Neural cell (in vitro differentiated cells): ENCODE data around the gene PRR33. TPM values are rescaled to one million over a fixed set of nuclear protein-coding genes. Genes with fewer than 3 reads are reported as not detected.

Experiments used
- H2AFZ ChIP-seq: fragments of 200-600, 300-800 bp; sonication (generic), shearing (Covaris generic); 2 replicates; pipeline ENCODE4 v1.6.0; 2014; ENCODE audit warnings: low read depth, mild to moderate bottlenecking, antibody characterized with exemption, low read length, moderate library complexity
- H3F3A ChIP-seq: fragments of 200-600 bp; shearing (Covaris generic); 2 replicates; pipeline ENCODE4 v1.6.1; 2016; ENCODE audit warnings: mild to moderate bottlenecking, moderate library complexity, mixed read lengths, antibody characterized with exemption, low read length; ENCODE audit not compliant: insufficient read depth, poor library complexity, severe bottlenecking
- H3K27ac ChIP-seq: fragments of 200-600, 300-800 bp; sonication (generic), shearing (Covaris generic); 2 replicates; pipeline ENCODE4 v1.5.1; 2014; ENCODE audit warnings: mild to moderate bottlenecking, low read length, moderate library complexity
- H3K27me3 ChIP-seq: fragments of 300-800, 200-600 bp; sonication (generic), shearing (Covaris generic); 2 replicates; pipeline ENCODE4 v1.6.0; 2014; ENCODE audit warnings: mild to moderate bottlenecking, low read depth, low read length, moderate library complexity; ENCODE audit not compliant: insufficient read depth
- H3K36me3 ChIP-seq: fragments of 300-800, 200-600 bp; sonication (generic), shearing (Covaris generic); 2 replicates; pipeline ENCODE4 v1.5.1; 2014; ENCODE audit warnings: mild to moderate bottlenecking, antibody characterized with exemption, low read length, moderate library complexity; ENCODE audit not compliant: insufficient read depth
- H3K4me2 ChIP-seq: fragments of 300-800, 200-600 bp; sonication (generic), shearing (Covaris generic); 2 replicates; pipeline ENCODE4 v1.6.0; 2014; ENCODE audit warnings: mild to moderate bottlenecking, low read length
- H3K4me3 ChIP-seq: fragments of 300-800, 200-600 bp; sonication (generic), shearing (Covaris generic); 2 replicates; pipeline ENCODE4 v1.5.1; 2014; ENCODE audit warnings: mild to moderate bottlenecking, low read length, moderate library complexity
- H3K79me2 ChIP-seq: fragments of 200-600 bp; shearing (Covaris generic); replicated peaks from 2 replicates; pipeline ENCODE4 v1.6.0; 2014; ENCODE audit warnings: mild to moderate bottlenecking, low read length, moderate library complexity; ENCODE audit not compliant: insufficient read depth
- H3K9ac ChIP-seq: fragments of 300-800, 200-600 bp; sonication (generic), shearing (Covaris generic); 2 replicates; pipeline ENCODE4 v1.6.1; 2016; ENCODE audit warnings: mild to moderate bottlenecking, low read length, mixed read lengths
- H3K9me2 ChIP-seq: fragments of 200-600 bp; shearing (Covaris generic); 2 replicates; pipeline ENCODE4 v1.6.1; 2016; ENCODE audit warnings: mild to moderate bottlenecking, low read length, mixed read lengths; ENCODE audit not compliant: insufficient read depth
- H3K9me3 ChIP-seq: fragments of 200-600, 300-800 bp; sonication (generic), shearing (Covaris generic); 2 replicates; pipeline ENCODE4 v1.6.1; 2016; ENCODE audit warnings: mild to moderate bottlenecking, mixed run types, low read length, moderate library complexity, mixed read lengths
- H4K20me1 ChIP-seq: fragments of 200-600 bp; shearing (Covaris generic); 2 replicates; pipeline ENCODE4 v1.6.1; 2016; ENCODE audit warnings: mild to moderate bottlenecking, mixed run types; ENCODE audit not compliant: insufficient read depth
- CTCF ChIP-seq: fragments of 450-650 bp; IDR thresholded peaks from 2 replicates; pipeline ENCODE4 v1.5.1; 2014; ENCODE audit warnings: antibody characterized with exemption, mild to moderate bottlenecking, moderate library complexity; ENCODE audit not compliant: poor library complexity, severe bottlenecking
- EP300 ChIP-seq: fragments of 450-650 bp; conservative IDR thresholded peaks from 2 replicates; pipeline ENCODE4 v1.6.1; 2014; ENCODE audit warnings: antibody characterized with exemption, mild to moderate bottlenecking, moderate library complexity; ENCODE audit not compliant: poor library complexity, severe bottlenecking
- EZH2 ChIP-seq: fragments of 200-600, 300-800 bp; shearing (Covaris generic), sonication (generic); IDR thresholded peaks from 2 replicates; pipeline ENCODE4 v1.6.1; 2014; ENCODE audit warnings: antibody characterized with exemption, low read length, borderline replicate concordance, mild to moderate bottlenecking; ENCODE audit not compliant: insufficient read depth, poor library complexity, severe bottlenecking
- MXI1 ChIP-seq: fragments of 450-650 bp; conservative IDR thresholded peaks from 2 replicates; pipeline ENCODE4 v1.6.1; 2014; ENCODE audit warnings: antibody characterized with exemption, mild to moderate bottlenecking; ENCODE audit not compliant: poor library complexity, severe bottlenecking
- POLR2AphosphoS5 ChIP-seq: IDR thresholded peaks from 2 replicates; pipeline ENCODE4 v1.6.1; 2012
- RAD21 ChIP-seq: fragments of 450-650 bp; conservative IDR thresholded peaks from 2 replicates; pipeline ENCODE4 v1.6.1; 2014; ENCODE audit warnings: antibody characterized with exemption, mild to moderate bottlenecking, moderate library complexity
- REST ChIP-seq: IDR thresholded peaks from 2 replicates; pipeline ENCODE4 v1.6.1; 2012; ENCODE audit warnings: borderline replicate concordance
- SMC3 ChIP-seq: fragments of 450-650 bp; conservative IDR thresholded peaks from 2 replicates; pipeline ENCODE4 v1.6.1; 2014; ENCODE audit warnings: antibody characterized with exemption, mild to moderate bottlenecking, moderate library complexity; ENCODE audit not compliant: poor library complexity
- TAF1 ChIP-seq: IDR thresholded peaks from 2 replicates; pipeline ENCODE4 v1.6.1; 2012; ENCODE audit warnings: low read depth
- polyA plus RNA-seq: library from polyadenylated mRNA; depleted of rRNA; stranded (reverse); fragments of >200 nt; gene quantifications from 2 replicates; pipeline ENCODE4 v1.2.3, GENCODE V29; 2014

The PRR33 gene
- polyA plus RNA-seq, 1 donor from 2014 or later: not detected

GRCh38 chr11:1879342-1879940 is 12.3 kb downstream of the PRR33 start:
- no peak overlapping the region for H3K4me2 ChIP-seq
- H3K9me2 ChIP-seq: no peaks in the 10 kb centered on the region
- no peaks in the 10 kb centered on the region for H3K27me3 ChIP-seq
- no peak for TF ChIP-seq REST
- TF ChIP-seq EP300: no peak
- no peak for TF ChIP-seq TAF1
- no peak for TF ChIP-seq EZH2
- no peak for TF ChIP-seq CTCF
- no peak for TF ChIP-seq SMC3
- TF ChIP-seq POLR2AphosphoS5: no peak
- no peak for TF ChIP-seq RAD21
- no peak for TF ChIP-seq MXI1
- H3K36me3 ChIP-seq: no peaks in the 10 kb centered on the region
- H2AFZ ChIP-seq: no peak overlapping the region
- H3K9me3 ChIP-seq: no peaks in the 10 kb centered on the region
- H3F3A ChIP-seq: no peaks in the 10 kb centered on the region
- no peak overlapping the region for H3K9ac ChIP-seq
- no peak overlapping the region for H3K27ac ChIP-seq
- H3K4me3 ChIP-seq: no peak overlapping the region
- H3K79me2 ChIP-seq: no peaks in the 10 kb centered on the region
- no peaks in the 10 kb centered on the region for H4K20me1 ChIP-seq

GRCh38 chr11:1878137-1879031 is 13.3 kb downstream of the PRR33 start:
- no peak overlapping the region for H3K9ac ChIP-seq
- no peaks in the 10 kb centered on the region for H3F3A ChIP-seq
- H4K20me1 ChIP-seq: no peaks in the 10 kb centered on the region
- H3K79me2 ChIP-seq: no peaks in the 10 kb centered on the region
- H3K9me2 ChIP-seq: no peaks in the 10 kb centered on the region
- no peak overlapping the region for H2AFZ ChIP-seq
- H3K27ac ChIP-seq: no peak overlapping the region
- no peak overlapping the region for H3K4me2 ChIP-seq
- H3K27me3 ChIP-seq: no peaks in the 10 kb centered on the region
- no peaks in the 10 kb centered on the region for H3K9me3 ChIP-seq
- TF ChIP-seq EZH2: no peak
- no peak for TF ChIP-seq REST
- no peak for TF ChIP-seq POLR2AphosphoS5
- no peak overlapping the region for H3K4me3 ChIP-seq
- H3K36me3 ChIP-seq: no peaks in the 10 kb centered on the region
